Common myeloid progenitor, CD34-positive (primary cell): Measurements from ENCODE around the gene TJP3.

Source experiments
- CTCF ChIA-PET: fragments of 350-600 bp; sonication (Branson Sonifier 250); formaldehyde crosslinking; loops from one replicate; lab custom pipeline; 2021; ENCODE audit warnings: antibody characterized with exemption; lab: Charles Lee
- POLR2A ChIA-PET: fragments of 350-600 bp; sonication (Branson Sonifier 250); formaldehyde crosslinking; loops from one replicate; lab custom pipeline; 2021; ENCODE audit warnings: antibody characterized with exemption; lab: Charles Lee
- DNase-seq, 3 donors: peaks; one replicate each; pipeline versions ENCODE4 v3.0.0 to v3.0.0-alpha.2; 2013
- H3K27ac ChIP-seq, 2 experiments: 1 replicate in 1 of 2; 2 replicates in 1 of 2; pipeline ENCODE4 v1.7.0; 2013; ENCODE audit warnings: inconsistent platforms in 2 of 2, low read length in 2 of 2, mild to moderate bottlenecking in 2 of 2, low read depth in 1 of 2, moderate library complexity in 1 of 2; ENCODE audit not compliant: severe bottlenecking in 2 of 2, insufficient read depth in 1 of 2, poor library complexity in 1 of 2
- H3K27me3 ChIP-seq, 5 experiments: replicated peaks in 2 of 5; 1 replicate in 3 of 5; 2 replicates in 2 of 5; pipeline versions ENCODE4 v1.6.1 to v1.7.0; 2013; ENCODE audit warnings: low read length in 4 of 5, mild to moderate bottlenecking in 2 of 5, moderate library complexity in 2 of 5, inconsistent platforms in 1 of 5; ENCODE audit not compliant: insufficient read depth in 5 of 5, control insufficient read depth in 4 of 5
- H3K36me3 ChIP-seq, 4 experiments: 1 replicate in 2 of 4; 2 replicates in 2 of 4; pipeline versions ENCODE4 v1.6.1 to v1.7.0; 2013; ENCODE audit warnings: low read length in 3 of 4, control low read depth in 1 of 4, mild to moderate bottlenecking in 1 of 4; ENCODE audit not compliant: control insufficient read depth in 4 of 4, insufficient read depth in 4 of 4
- H3K4me1 ChIP-seq, 4 experiments: 1 replicate in 3 of 4; 2 replicates in 1 of 4; pipeline versions ENCODE4 v1.6.1 to v1.7.1; 2013; ENCODE audit warnings: low read length in 3 of 4, mild to moderate bottlenecking in 3 of 4, control low read depth in 1 of 4, inconsistent platforms in 1 of 4, moderate library complexity in 1 of 4; ENCODE audit not compliant: control insufficient read depth in 4 of 4, insufficient read depth in 4 of 4; ENCODE audit errors: control extremely low read depth in 1 of 4
- H3K4me3 ChIP-seq, 7 experiments: 1 replicate in 4 of 7; 2 replicates in 3 of 7; pipeline versions ENCODE4 v1.5.1 to v1.7.0; 2013; ENCODE audit warnings: mild to moderate bottlenecking in 7 of 7, low read length in 6 of 7, moderate library complexity in 6 of 7, inconsistent platforms in 2 of 7, low read depth in 2 of 7, control low read depth in 1 of 7; ENCODE audit not compliant: insufficient read depth in 4 of 7, control insufficient read depth in 1 of 7; ENCODE audit errors: extremely low read depth in 1 of 7
- H3K9me3 ChIP-seq, 5 experiments: 1 replicate in 4 of 5; 2 replicates in 1 of 5; pipeline versions ENCODE4 v1.6.1 to v1.7.1; 2013; ENCODE audit warnings: low read length in 4 of 5, mild to moderate bottlenecking in 2 of 5, inconsistent platforms in 1 of 5, low read depth in 1 of 5, moderate library complexity in 1 of 5; ENCODE audit not compliant: control insufficient read depth in 4 of 5, insufficient read depth in 2 of 5; ENCODE audit errors: control extremely low read depth in 1 of 5
- WGBS: methylation state at CpG from one replicate; pipeline ENCODE4 v1.1.5; 2013; ENCODE audit not compliant: insufficient coverage; 5-methylcytosine and 5-hydroxymethylcytosine counted together

Gene TJP3

DNA sequence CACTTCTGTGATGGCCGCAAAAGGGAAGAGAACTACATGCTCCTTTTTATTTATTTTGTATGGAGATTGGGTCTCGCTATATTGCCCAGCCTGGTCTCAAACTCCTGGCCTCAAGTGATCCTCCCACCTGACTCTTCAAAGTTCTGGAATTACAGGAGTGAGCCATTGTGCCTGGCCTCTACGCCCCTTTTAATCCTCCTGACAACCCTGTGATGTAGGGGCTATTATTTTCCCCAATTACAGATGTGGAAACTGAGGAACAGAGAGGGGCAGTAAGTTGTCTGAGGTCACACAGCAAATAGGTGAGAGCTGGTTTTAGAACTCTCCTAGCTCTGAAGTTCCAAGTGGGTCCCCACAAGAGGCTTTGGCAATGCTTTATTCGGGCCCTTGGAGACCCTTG is 11.7 kb downstream of the TJP3 start:
- H3K27ac ChIP-seq = no peak overlapping the region
- ChIA-PET CTCF (interaction anchor here (0.9 to 2.2 kb wide), 4 partner anchors 9 to 99 kb away, joined by 3 to 5 read pairs (median 4); partner anchors contain the start of gene MRPL54), POLR2A (interaction anchor here (0.7 kb wide), 1 partner anchor 281 kb away, joined by 3 read pairs; no protein-coding TSS in a partner anchor)
- H3K36me3 ChIP-seq = no peaks in the 10 kb centered on the region
- peaks cover 0 to 10% (median 9%) of the 10 kb centered on the region in 4 experiments for H3K4me1 ChIP-seq
- no peak overlapping the region for H3K4me3 ChIP-seq
- peaks cover 2 to 45% (median 14%) of the 10 kb centered on the region in 5 experiments for H3K27me3 ChIP-seq
- 90% methylated on average over 3 of the region's 4 CpGs for WGBS
- no peaks in the 10 kb centered on the region for H3K9me3 ChIP-seq
- no peak for DNase-seq

DNA sequence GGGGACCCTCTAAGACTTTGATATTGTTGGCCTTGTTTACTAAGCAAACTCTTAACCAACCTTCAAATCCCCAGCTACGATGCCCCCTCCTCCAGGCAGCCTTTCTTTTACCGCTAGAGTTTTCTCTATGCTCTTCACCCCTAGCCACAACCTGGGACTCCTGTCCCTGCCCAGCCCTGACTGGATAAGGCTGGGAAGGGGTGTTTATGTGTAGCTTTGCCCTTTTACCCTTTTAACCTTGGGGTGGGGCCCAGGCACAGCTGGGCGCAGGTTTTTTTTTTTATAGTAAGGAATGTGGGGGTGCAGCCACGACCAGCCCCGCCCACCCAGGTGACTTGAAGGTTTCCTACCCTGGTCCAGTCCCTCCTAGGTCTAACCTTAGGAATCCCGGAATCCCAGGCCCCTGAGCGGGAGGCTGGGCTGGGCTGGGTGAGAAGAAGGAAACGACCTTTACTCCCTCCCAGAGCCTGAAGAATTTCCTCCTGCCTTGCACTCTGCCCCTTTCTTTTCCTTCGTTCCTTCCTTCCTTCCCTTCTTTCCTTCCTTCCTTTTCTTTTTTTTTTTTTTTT is 12.2 kb downstream of the TJP3 start:
- Histone ChIP-seq H3K9me3 (no peaks in the 10 kb centered on the region), H3K4me3 (no peak overlapping the region), H3K27ac (no peak overlapping the region), H3K4me1 (peaks cover 0 to 10% (median 9%) of the 10 kb centered on the region in 4 experiments), H3K27me3 (peaks cover 2 to 48% (median 14%) of the 10 kb centered on the region in 5 experiments), H3K36me3 (no peaks in the 10 kb centered on the region)
- 36% methylated on average over 3 of the region's 9 CpGs for WGBS
- ChIA-PET CTCF (interaction anchor here (0.9 to 2.2 kb wide), 4 partner anchors 10 to 98 kb away, joined by 3 to 5 read pairs (median 4); partner anchors contain the start of gene MRPL54), POLR2A (interaction anchor here (0.7 kb wide), 1 partner anchor 280 kb away, joined by 3 read pairs; no protein-coding TSS in a partner anchor)
- no peak for DNase-seq

DNA sequence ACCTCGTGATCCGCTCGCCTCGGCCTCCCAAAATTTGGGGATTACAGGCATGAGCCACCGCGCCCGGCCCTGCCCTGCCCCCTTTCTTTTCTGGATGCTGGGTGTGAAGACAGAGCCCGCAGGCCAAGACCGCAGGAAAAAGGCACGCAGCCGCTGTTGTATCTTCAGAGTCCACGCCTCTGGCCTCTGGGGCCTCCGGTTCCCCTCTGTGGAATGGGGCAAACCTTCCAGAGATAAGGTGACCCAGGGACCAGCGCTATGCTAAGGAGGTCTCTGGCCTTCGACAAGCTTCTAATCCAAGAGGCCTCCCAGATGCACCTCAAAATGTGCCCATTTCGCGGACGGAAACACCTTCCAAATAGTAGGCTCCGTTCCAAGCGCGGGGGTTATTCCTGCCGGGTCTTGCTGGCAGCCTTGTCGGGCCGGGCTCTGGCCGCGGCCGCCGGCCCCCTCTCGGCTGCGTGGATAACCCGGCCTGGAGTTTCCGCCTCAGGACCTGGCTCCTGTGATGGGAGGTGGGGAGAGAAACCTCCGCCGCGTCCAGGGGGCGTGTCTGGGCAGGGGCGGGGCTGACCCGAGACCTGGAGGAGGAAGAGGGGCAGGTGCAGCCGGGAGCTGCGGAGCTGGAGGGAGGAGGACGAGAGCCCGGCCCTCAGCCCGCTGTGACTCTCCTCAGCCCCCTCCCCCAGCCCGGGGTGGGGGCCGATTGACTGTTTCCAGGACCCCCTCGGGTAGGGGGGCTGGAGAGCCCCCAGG is 13.1 kb downstream of the TJP3 start:
- Histone ChIP-seq H3K27me3 (peaks cover 2 to 48% (median 14%) of the 10 kb centered on the region in 5 experiments), H3K4me3 (peak overlapping the region in 3 of 7 experiments; percentile 19 to 58 (median 53)), H3K27ac (no peak overlapping the region), H3K36me3 (no peaks in the 10 kb centered on the region), H3K4me1 (peaks cover 0 to 10% (median 9%) of the 10 kb centered on the region in 4 experiments), H3K9me3 (no peaks in the 10 kb centered on the region)
- POLR2A ChIA-PET = interaction anchor here (0.7 kb wide), 1 partner anchor 54 kb away, joined by 3 read pairs; no protein-coding TSS in a partner anchor
- peak; percentile 88 to 94 (median 94) for DNase-seq
- 31% methylated on average over 26 of the region's 46 CpGs for WGBS
- CTCF ChIA-PET = interaction anchor here (1.2 to 1.7 kb wide), 2 partner anchors 9 to 12 kb away, joined by 4 to 5 read pairs; no protein-coding TSS in a partner anchor

DNA sequence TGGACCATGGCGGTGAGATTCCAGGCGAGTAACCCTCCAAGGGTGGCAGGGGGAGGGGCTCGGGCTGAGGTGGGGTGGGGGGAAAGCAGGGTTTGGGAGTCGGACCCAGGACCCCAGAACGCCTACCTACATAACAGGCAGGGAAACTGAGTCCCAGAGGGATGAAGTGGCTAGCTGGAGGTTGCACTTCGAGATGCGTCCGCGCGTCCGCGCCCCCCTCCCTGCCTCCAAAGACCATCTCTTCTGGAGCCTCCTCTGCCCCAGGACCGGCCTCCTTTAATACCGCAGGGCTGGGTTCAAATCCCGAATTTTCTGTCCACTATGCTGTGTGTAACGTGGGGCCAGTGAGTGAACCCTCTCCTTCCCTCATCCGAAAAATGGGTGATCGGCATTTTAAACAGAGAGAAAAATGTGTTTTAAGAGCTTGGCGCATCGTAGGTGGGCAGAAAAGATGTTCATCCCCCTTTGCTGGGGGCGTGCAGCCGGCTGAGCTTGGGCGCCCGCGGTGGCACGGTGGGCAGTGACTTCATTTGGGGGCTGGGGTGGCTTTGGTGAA is 13.8 kb downstream of the TJP3 start:
- 3% methylated on average over 20 of the region's 26 CpGs for WGBS
- Histone ChIP-seq H3K36me3 (no peaks in the 10 kb centered on the region), H3K4me1 (peaks cover 0 to 10% (median 9%) of the 10 kb centered on the region in 4 experiments), H3K4me3 (peak overlapping the region in 3 of 7 experiments; percentile 19 to 58 (median 53)), H3K27me3 (peaks cover 2 to 48% (median 14%) of the 10 kb centered on the region in 5 experiments), H3K9me3 (no peaks in the 10 kb centered on the region), H3K27ac (no peak overlapping the region)
- no peak for DNase-seq
- ChIA-PET CTCF (interaction anchor here (1.7 kb wide), 1 partner anchor 9 kb away, joined by 5 read pairs; no protein-coding TSS in a partner anchor), POLR2A (interaction anchor here (0.7 kb wide), 1 partner anchor 54 kb away, joined by 3 read pairs; no protein-coding TSS in a partner anchor)

DNA sequence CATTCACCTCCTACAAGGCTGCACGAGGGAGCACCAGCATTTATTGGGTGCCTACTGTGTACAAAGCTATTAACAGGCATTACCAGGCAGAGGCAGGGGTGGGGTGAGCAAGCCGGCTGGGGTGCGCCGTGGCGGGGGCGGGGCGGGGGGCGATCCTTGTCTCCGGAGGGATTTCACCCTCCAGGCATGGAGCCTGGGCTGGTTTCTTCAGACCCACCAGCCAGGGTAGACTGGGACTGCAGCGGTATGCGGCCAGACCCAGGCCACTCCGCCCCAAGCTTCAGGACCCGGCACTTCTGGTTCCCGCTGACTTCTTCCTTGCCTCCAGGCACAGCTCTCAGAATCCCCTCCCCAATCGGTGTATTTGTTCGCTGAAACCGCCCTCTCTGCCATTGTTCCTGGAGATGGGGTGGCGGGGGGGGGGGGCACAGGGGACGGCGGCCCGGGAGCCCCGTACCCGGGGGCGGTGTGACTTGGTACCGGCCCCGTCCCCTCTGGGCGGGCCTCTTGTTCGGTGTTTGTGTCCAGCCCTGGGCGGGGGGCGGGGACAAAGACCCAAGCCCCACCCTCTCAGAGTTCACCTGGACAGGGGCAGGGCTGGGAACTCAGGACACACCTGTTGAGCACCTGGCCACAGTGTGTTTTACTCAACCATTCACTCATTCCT is 14.4 kb downstream of the TJP3 start:
- WGBS = 19% methylated on average over 9 of the region's 30 CpGs
- Histone ChIP-seq H3K36me3 (no peaks in the 10 kb centered on the region), H3K4me3 (peak overlapping the region in 1 of 7 experiments; percentile 58), H3K27ac (no peak overlapping the region), H3K9me3 (no peaks in the 10 kb centered on the region), H3K27me3 (peaks cover 2 to 48% (median 14%) of the 10 kb centered on the region in 5 experiments), H3K4me1 (peaks cover 0 to 10% (median 9%) of the 10 kb centered on the region in 4 experiments)
- DNase-seq = no peak
- ChIA-PET POLR2A (no interaction called here), CTCF (interaction anchor here (1.7 kb wide), 1 partner anchor 10 kb away, joined by 5 read pairs; no protein-coding TSS in a partner anchor)

DNA sequence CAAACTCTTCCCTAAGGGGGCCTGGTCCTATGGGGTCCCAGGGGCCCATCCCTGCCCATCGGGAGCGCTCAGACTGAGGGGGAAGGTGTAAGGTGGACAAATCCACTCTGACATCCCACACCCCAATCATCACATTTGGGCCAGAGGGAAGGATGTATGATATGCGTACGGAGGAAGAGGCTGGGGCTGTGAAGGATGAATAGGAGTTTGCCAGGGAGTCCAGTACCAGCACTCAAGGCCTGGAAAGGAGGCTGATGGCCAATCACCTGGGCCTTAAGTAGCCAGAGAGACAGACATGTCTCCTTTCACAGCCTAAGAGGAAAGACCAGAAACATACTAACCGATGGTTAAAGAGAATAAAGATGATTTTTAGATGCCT is 14.9 kb downstream of the TJP3 start:
- POLR2A ChIA-PET = no interaction called here
- Histone ChIP-seq H3K27ac (no peak overlapping the region), H3K9me3 (no peaks in the 10 kb centered on the region), H3K4me1 (peaks cover 0 to 10% (median 9%) of the 10 kb centered on the region in 4 experiments), H3K4me3 (no peak overlapping the region), H3K36me3 (no peaks in the 10 kb centered on the region), H3K27me3 (peaks cover 2 to 48% (median 14%) of the 10 kb centered on the region in 5 experiments)
- CTCF ChIA-PET = interaction anchor here (1.7 kb wide), 1 partner anchor 10 kb away, joined by 5 read pairs; no protein-coding TSS in a partner anchor
- no peak for DNase-seq
- no CpG with 5 or more reads among the region's 5 CpGs for WGBS
